Activated CD8-positive, alpha-beta T cell treated with anti-CD3 and anti-CD28 coated beads for 36 hours (primary cell): ENCODE data around the gene PTPRD. TPM values are rescaled to one million over a fixed set of nuclear protein-coding genes. Genes with fewer than 3 reads are reported as not detected.

Source experiments
- ATAC-seq: fragments of 200-7000 bp; cut with Tn5 transposase; one replicate; pipeline ENCODE4 v1.10.0; 2021; ENCODE audit warnings: mild to moderate bottlenecking, moderate library complexity
- CTCF ChIA-PET: fragments of 350-600 bp; sonication (Branson Sonifier 250); formaldehyde crosslinking; loops from one replicate; lab custom pipeline; 2021; ENCODE audit warnings: antibody characterized with exemption; lab: Charles Lee
- POLR2A ChIA-PET: fragments of 350-600 bp; sonication (Branson Sonifier 250); formaldehyde crosslinking; loops from one replicate; lab custom pipeline; 2021; ENCODE audit warnings: antibody characterized with exemption; lab: Charles Lee
- DNase-seq: peaks from one replicate; pipeline ENCODE4 v3.0.0-alpha.2; 2020
- H3K27ac Mint-ChIP-seq: one replicate; pipeline ENCODE4 v1.8.0; 2021; ENCODE audit warnings: mild to moderate bottlenecking, mixed read lengths
- H3K27me3 Mint-ChIP-seq: one replicate; pipeline ENCODE4 v1.8.0; 2021; ENCODE audit warnings: mixed read lengths
- H3K36me3 Mint-ChIP-seq: one replicate; pipeline ENCODE4 v1.8.0; 2021; ENCODE audit warnings: low read depth, mixed read lengths
- H3K4me1 Mint-ChIP-seq: one replicate; pipeline ENCODE4 v1.8.0; 2021; ENCODE audit warnings: low read depth, mixed read lengths
- H3K4me3 Mint-ChIP-seq: one replicate; pipeline ENCODE4 v1.8.0; 2021; ENCODE audit warnings: mild to moderate bottlenecking, moderate library complexity, mixed read lengths
- H3K9me3 Mint-ChIP-seq: one replicate; pipeline ENCODE4 v1.8.0; 2021; ENCODE audit warnings: mixed read lengths
- intact Hi-C: fragments of 100-400 bp; cut with micrococcal nuclease; formaldehyde crosslinking; loops from one replicate; pipeline ENCODE4 v1.10.0; 2022
- total RNA-seq, 2 experiments: library from RNA; stranded (reverse); gene quantifications; one replicate each; pipeline ENCODE4 v1.2.3, GENCODE V29; 2021
- TF ChIP-seq, protein P1 (sequence below): fragments of 200-600 bp; IDR thresholded peaks from one replicate; pipeline ENCODE4 v1.8.0; 2022; ENCODE audit warnings: antibody characterized with exemption, mild to moderate bottlenecking

PTPRD gene
- total RNA-seq, 2 experiments from 2014 or later: not detected

DNA sequence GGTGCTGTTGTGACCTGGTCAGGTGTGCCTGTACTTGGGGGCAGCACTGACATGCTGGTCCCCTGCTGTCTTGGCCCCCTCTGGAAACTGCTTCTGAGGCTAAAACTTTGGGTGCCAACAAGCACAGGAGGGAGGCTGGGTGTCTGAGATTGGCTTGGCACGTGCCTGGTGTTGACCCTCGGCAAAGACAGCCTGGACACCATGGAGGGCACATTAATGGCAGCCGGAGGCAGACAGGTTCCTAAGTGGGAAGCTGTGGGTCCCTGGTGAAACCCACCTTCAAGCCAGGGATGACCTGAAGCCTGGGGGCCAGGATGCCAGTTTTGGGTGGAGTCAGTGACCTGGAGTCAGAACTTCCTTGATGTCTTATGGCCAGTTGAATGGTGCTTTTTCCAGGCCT lies 894.1 kb downstream of the PTPRD start:
- Mint-ChIP-seq H3K36me3 (no peaks in the 10 kb centered on the region), H3K4me1 (no peaks in the 10 kb centered on the region), H3K4me3 (no peak overlapping the region), H3K9me3 (peaks cover 6% of the 10 kb centered on the region), H3K27ac (no peak overlapping the region), H3K27me3 (no peaks in the 10 kb centered on the region)
- TF ChIP-seq, protein P1, sequence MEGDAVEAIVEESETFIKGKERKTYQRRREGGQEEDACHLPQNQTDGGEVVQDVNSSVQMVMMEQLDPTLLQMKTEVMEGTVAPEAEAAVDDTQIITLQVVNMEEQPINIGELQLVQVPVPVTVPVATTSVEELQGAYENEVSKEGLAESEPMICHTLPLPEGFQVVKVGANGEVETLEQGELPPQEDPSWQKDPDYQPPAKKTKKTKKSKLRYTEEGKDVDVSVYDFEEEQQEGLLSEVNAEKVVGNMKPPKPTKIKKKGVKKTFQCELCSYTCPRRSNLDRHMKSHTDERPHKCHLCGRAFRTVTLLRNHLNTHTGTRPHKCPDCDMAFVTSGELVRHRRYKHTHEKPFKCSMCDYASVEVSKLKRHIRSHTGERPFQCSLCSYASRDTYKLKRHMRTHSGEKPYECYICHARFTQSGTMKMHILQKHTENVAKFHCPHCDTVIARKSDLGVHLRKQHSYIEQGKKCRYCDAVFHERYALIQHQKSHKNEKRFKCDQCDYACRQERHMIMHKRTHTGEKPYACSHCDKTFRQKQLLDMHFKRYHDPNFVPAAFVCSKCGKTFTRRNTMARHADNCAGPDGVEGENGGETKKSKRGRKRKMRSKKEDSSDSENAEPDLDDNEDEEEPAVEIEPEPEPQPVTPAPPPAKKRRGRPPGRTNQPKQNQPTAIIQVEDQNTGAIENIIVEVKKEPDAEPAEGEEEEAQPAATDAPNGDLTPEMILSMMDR: no peak
- intact Hi-C loops: no loop called here
- DNase-seq (no peak), ATAC-seq (no peak)
- CTCF ChIA-PET: no interaction called here
- POLR2A ChIA-PET: no interaction called here

DNA sequence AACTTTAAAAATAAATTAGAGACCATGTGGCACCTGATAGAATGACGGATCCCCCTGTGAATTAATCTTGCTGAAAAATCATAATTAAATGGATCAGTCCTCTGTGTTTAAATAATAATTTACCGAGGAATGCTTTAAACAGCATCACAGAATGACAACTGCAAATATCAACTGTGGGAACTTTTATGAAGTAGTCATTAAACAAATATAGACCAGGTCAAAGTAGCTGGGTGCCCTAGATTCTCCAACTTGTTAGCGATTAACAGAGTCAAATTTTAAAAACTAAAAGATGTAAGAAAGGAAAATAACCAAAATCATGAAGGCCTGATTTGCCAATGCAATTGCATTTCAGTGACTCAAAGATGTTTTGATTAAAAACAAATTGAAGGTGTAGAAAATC lies 933.4 kb downstream of the PTPRD start:
- no peaks in the 10 kb centered on the region for H3K9me3 Mint-ChIP-seq
- TF ChIP-seq, protein P1: no peak
- H3K27me3 Mint-ChIP-seq: no peaks in the 10 kb centered on the region
- no peaks in the 10 kb centered on the region for H3K36me3 Mint-ChIP-seq
- ChIA-PET POLR2A (no interaction called here), CTCF (no interaction called here)
- intact Hi-C loops: no loop called here
- ATAC-seq (no peak), DNase-seq (no peak)
- no peak overlapping the region for H3K27ac Mint-ChIP-seq
- H3K4me1 Mint-ChIP-seq: no peaks in the 10 kb centered on the region
- no peak overlapping the region for H3K4me3 Mint-ChIP-seq

DNA sequence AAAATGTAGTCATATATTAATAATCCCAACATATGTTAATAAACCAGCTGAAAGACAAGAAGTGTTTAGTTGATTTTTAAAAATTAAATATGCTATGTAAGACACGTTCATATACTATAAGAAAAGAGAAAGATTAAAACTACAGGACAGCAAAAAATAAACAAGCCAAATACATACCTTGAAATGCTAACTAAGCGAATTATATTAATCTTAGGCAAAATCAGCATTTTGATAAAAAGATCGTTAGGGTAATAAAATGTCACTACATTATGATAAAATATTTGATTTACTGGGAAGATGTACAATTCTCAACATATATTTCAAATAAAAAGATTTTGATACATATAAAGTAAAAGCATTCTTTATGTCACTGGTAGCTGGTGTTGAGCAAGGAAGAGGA lies 938.3 kb downstream of the PTPRD start:
- Mint-ChIP-seq H3K36me3 (no peaks in the 10 kb centered on the region), H3K4me1 (no peaks in the 10 kb centered on the region), H3K27me3 (no peaks in the 10 kb centered on the region), H3K27ac (no peak overlapping the region), H3K4me3 (no peak overlapping the region), H3K9me3 (peaks cover 2% of the 10 kb centered on the region)
- no peak for ATAC-seq
- CTCF ChIA-PET: no interaction called here
- intact Hi-C loops: no loop called here
- TF ChIP-seq, protein P1: no peak
- POLR2A ChIA-PET: no interaction called here
- DNase-seq: no peak

DNA sequence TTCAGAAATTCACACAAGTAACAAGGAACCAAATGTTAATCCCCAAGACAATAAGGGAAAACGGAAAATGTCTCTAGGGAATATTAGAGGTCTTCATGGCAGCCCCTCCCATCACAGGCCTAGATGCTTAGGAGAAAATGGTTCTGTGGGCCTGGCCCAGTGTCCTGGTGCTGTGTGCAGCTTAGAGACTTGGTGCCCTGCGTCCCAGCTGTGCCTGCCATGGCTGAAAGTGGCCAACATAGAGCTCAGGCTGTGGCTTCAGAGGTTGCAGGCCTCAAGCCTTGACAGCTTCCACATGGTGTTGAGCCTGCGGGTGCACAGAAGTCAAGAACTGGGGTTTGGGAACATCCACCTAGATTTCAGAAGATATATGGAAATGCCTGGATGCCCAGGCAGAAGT lies 942.3 kb downstream of the PTPRD start:
- no peaks in the 10 kb centered on the region for H3K4me1 Mint-ChIP-seq
- ChIA-PET CTCF (no interaction called here), POLR2A (no interaction called here)
- H3K9me3 Mint-ChIP-seq: peaks cover 2% of the 10 kb centered on the region
- no peaks in the 10 kb centered on the region for H3K36me3 Mint-ChIP-seq
- DNase-seq: no peak
- TF ChIP-seq, protein P1: no peak
- no peaks in the 10 kb centered on the region for H3K27me3 Mint-ChIP-seq
- ATAC-seq: no peak
- H3K4me3 Mint-ChIP-seq: no peak overlapping the region
- H3K27ac Mint-ChIP-seq: no peak overlapping the region
- intact Hi-C loops: no loop called here

DNA sequence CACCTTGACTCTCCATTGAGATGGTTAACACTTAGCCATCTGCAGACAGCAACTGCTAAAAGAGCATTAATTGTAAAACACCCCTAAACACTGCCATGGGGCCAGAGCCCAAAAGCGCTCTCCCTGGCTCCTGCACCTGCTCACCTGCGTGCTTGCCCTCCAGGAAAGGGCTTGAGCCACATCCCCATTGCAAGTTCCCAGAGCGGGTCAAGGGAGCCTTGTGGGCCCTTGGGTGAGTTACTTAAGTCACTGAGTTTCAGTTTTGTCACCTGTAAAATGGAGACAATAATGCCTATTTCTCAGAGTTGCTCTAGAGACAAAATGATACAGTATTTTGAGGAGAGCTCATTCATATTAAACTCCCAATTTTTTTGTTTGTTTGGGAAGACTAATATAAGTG lies 967.8 kb downstream of the PTPRD start:
- CTCF ChIA-PET: no interaction called here
- intact Hi-C loops: no loop called here
- no peak for ATAC-seq
- H3K27me3 Mint-ChIP-seq: no peaks in the 10 kb centered on the region
- POLR2A ChIA-PET: no interaction called here
- no peaks in the 10 kb centered on the region for H3K4me1 Mint-ChIP-seq
- no peaks in the 10 kb centered on the region for H3K9me3 Mint-ChIP-seq
- no peak overlapping the region for H3K27ac Mint-ChIP-seq
- H3K36me3 Mint-ChIP-seq: no peaks in the 10 kb centered on the region
- no peak overlapping the region for H3K4me3 Mint-ChIP-seq
- TF ChIP-seq, protein P1: no peak
- DNase-seq: no peak
